RKO (cell line): ENCODE results near the gene PRPF8.
"Not testable (repeated sequence)": the region's sequence is repeated elsewhere in the genome, so short reads cannot be mapped to it uniquely, and the experiment has no call there.

Source experiments
- DNase-seq: peaks from one replicate; pipeline ENCODE4 v3.0.0-alpha.2; 2016; ENCODE audit warnings: low spot score

Gene PRPF8

DNA sequence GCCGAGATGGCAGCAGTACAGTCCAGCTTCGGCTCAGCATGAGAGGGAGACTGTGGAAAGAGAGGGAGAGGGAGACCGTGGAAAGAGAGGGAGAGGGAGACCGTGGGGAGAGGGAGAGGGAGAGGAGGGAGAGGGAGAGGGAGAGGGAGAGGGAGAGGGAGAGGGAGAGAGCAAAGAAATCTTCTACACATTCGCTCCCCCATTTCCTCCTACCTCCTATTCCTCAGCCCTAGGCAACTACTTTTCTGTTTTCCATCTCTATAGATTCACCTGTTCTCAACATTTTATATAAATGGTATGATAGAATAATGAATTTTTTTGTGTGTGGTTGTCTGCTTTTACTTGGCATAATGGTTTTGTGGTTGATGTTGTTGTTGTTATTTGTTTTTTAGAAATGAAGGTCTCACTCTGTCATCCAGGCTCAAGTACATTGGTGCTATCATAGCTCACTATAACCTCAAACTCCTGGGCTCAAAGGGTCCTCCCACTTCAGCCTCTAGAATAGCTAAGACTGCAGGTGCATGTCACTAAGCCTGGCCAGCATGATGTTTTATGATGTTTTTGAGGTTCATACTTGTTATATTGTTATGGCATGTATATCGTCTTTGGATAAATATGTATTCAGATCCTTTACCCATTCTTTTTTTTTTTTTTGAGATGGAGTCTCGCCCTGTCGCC lies 6.0 kb upstream of the PRPF8 start:
- no peak for DNase-seq

DNA sequence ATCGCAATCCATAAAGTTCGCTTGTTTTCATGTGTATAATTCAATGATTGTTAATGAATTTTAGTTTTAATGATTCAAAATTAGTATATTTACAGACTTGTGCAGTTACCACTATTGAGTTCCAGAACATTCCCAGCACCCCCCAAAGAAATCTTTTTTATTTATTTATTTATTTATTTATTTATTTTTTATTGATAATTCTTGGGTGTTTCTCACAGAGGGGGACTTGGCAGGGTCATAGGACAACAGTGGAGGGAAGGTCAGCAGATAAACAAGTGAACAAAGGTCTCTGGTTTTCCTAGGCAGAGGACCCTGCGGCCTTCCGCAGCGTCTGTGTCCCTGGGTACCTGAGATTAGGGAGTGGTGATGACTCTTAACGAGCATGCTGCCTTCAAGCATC lies 3.7 kb upstream of the PRPF8 start:
- not testable (repeated sequence) for DNase-seq

GRCh38 chr17:1686086-1686485 lies 1.4 kb upstream of the PRPF8 start:
- peak; percentile 47 for DNase-seq

GRCh38 chr17:1683459-1683858 lies 1.2 kb downstream of the PRPF8 start:
- DNase-seq, result no peak

- DNase-seq, result no peak
These were observed 8.3 kb downstream of the PRPF8 start for GRCh38 chr17:1676401-1676800.

- DNase-seq, result no peak
These were observed 11.5 kb downstream of the PRPF8 start for GRCh38 chr17:1673041-1673785.

GRCh38 chr17:1663934-1664333 lies 20.7 kb downstream of the PRPF8 start:
- DNase-seq, result not testable (repeated sequence)

DNA sequence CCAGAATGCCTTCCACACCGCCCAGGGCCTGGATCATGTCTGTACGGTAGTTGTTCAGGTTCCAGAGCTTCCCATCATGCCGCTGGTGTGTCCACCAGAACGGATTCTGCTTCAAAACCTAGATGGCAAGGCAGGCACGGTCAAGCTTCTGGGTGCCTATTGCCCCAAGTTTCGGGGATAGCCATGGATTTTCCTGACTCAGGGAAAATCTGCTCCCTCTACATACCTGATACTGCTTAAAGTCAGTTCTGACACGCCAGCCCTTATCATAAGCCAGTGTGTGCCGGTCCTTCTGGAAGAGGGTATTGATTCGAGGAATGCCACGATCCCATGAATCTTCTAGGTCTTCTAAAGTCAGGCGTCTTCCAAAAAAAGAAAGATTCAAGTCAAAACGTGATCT lies 23.6 kb downstream of the PRPF8 start:
- DNase-seq, result no peak

DNA sequence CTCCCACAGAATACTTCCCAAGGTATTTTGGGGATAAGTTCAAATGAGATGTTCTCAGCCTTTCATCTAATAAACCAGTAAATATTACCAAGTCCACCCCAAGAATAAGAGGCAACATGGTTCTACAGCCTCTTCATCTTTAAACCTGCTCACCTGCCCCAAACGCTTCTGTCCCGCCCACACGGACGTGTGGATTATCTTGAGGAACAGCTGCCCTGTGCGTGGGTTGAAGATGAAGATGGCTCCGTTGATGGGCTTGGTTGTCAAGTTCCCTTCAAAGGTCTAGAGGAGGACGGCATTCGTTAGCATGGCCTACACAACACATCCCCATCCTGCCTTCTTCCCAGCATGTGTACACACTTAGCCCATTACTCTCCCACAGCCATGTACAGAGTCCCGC lies 26.6 kb downstream of the PRPF8 start:
- DNase-seq, result no peak

DNA sequence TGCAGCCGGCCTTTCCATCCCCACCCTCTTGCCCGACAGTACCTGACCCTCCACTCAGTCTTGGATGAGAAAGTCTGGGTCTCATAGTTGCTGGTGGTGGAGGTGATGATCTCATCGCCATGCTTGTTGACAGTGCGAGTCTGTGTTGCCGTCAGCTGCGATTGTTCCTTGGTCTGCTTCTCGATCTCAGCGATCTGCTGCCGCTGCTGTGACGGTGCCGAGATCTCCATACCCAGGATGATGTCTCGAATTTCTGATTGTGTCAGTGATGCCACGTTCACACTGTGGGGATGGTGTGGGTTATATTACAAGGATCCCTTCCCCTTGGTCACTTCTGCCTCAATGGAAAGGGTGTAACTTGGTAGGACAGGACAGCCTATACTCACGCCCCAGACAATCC lies 30.9 kb downstream of the PRPF8 start:
- DNase-seq, result no peak

DNA sequence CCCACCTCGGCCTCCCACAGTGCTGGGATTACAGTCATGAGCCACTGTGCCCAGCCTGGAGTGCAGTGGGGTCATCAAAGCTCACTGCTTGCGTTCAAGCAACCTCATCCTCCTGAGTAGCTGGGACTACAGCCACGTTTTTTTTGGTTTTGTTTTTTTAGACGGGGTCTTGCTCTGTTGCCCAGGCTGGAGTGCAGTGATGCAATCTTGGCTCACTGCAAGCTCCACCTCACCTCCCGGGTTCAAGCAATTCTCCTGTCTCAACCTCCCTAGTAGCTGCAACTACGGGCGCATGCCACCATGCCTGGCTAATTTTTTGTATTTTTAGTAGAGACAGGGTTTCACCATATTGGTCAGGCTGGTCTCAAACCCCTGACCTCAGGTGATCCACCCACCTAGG lies 31.9 kb downstream of the PRPF8 start:
- DNase-seq, result not testable (repeated sequence)

GRCh38 chr17:1651559-1651844 lies 33.2 kb downstream of the PRPF8 start:
- DNase-seq, result no peak

- DNase-seq, result no peak
These were observed 33.7 kb downstream of the PRPF8 start for GRCh38 chr17:1650731-1651558.

DNA sequence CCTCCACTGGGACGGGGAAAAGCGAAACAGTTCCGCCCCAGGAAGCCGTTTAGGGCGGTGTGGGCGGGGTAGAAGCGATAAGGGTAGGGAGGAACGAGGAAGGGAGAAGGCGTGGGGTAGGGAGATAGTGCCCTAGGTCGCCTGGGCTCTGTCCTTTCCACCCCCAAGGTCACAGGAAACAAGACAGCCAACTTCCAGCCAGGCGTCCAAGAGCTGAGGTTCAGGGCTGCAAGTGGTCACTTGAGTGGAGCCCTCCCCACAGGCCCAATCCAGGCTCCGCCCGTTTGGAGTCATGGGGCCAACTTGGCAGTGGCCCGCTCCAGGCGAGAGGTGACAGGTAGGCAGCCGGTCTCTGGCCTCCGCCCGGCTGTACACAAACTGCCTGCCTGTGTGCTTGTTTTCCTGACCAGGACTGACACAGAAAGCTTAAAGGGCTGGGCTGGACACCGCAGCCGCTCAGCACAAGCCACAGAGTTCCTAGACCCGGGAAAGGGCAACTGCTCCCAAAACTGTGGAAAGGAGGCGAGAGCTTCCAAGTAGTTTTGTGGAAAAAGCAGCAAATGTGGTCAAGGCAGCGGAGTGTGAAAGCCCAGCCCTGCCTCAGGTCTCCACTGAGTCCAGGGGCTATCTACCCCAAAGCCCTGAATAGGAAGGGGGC lies 34.7 kb downstream of the PRPF8 start, which contains the start of gene RILP:
RILP (minus strand) TSS at position 23 of the 658 bp plus-strand sequence. CDS start 62 bp downstream, outside the sequence.
- peak; percentile 72 for DNase-seq

DNA sequence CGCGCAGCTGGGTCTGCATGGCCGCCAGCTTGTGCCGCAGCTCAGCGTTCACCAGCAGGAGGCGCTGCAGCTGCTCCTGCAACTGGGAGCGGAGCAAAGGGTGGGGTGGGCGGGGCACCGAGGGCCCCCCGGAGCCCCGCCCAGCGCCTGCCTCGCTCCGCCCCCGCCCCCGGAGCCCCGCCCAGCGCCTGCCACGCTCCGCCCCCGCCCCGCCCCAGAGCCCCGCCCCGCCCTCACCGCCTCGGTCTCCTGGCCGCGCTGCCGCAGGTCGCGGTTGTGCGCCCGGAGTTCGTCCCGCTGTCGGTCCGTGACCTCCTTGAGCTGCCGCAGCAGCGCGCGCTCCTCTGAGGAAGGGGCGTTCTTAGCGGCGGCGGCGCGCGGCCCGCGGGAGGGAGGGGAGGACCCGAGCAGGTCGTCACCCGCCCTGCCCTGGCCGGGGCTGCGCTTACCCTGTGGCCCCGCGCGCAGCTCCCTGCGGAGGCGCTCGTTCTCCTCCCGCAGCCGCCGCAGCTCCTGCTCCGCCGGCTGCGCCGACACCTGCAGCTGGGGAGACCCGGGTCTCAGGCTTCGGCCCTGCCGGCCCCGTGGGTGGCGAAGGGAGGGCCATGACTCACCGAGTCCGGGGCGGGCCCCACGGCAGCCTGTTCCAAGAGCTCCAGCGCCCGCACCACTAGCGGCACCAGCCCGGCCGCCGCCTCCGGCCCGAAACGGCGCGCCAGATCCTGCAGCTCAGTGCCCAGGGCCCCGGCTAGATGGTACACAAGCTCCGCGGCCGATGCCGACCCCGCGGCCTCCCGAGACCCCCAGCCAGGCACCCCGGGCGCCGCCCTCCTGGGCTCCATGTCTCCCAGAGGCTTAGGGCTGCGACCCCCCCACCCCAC lies 35.5 kb downstream of the PRPF8 start:
- peak; percentile 91 for DNase-seq

- peak; percentile 93 for DNase-seq
These were observed 36.3 kb downstream of the PRPF8 start for GRCh38 chr17:1648173-1648962.

GRCh38 chr17:1647802-1648171 lies 36.9 kb downstream of the PRPF8 start:
- no peak for DNase-seq

DNA sequence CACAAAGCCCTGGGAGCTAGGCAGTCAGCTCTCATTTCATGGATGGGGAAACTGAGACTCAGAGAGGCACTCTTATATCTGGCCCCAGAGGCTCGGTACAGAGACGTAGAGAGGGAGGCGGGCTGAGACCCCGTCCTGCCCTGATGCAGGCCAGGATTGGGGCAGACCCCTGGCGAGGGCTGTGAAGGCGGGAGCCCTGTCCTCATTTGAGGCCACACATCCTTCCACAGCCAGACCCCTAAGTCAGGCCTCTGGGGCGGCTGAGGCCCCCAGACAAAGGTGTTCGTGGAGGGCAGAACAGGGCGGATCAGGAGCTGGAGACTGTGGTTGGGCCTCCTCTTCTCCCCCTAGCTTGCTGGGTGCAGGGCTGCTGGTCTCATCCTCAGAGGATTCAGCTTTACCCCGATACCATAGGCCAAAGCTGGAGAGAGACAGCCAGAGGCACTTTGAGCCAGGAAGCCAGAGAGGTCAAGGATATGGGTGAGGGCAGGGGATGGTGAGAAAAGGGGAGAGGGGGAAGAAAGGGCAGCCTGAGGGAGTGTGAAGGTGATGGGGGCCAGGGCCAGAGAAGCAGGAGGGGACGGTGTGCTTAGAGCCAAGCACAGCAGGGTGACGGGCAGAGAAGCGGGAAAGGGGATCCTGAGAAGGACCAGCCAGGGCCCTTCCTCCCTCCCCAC lies 38.3 kb downstream of the PRPF8 start:
- DNase-seq, result no peak

DNA sequence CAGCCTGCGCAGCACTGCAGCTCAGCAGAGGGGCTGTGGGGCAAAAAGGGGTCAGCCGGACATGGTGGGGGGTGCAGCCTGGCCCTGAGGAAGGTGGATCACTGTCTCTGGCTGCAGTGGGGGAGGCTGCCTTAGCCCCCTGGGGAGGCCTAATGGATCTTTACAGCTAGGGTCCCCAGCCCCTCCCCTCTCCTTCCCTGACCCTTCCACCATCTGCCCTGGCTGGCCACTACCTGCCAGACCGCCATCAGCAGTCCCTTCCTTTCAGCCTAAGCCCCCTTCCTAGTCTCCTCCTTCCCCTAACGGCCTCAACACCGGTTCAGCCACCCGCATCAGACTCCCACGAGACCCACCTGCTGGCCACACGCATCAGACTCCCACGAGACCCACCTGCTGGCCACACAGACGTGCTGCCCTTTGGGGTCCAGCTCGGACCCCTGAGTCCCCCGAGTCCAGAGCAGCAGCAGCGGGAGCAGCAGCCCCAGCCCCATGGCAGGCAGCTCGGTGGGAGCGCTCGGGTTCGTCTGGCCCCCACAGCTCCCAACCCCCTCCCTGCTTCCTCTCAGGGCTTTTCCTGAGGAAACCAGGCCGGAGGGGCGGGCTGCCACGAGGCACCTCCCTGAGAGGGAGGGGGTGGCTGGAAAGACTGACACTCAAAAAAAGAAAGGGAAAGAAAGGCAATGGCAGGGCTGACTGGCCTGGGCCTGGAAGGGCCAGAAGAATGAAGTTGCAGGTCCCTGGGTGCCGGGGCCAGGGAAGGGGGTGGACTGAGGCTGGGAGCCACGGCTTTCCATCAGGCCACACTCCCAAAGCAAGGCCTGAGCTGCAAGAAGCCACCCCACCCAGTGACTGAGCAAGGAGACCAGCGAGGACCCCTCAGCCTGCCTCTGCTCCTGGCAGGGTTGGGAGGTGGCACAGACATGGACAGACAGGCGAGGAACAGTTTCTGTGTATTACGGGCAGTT lies 39.2 kb downstream of the PRPF8 start, which contains the start of gene SCARF1:
SCARF1 (minus strand) TSS at position 526 of the 965 bp plus-strand sequence; CDS start at position 491, 35 bp downstream.
- DNase-seq, result peak; percentile 77
